AG04450 (cell line): Measurements from ENCODE around the gene NLGN1. TPM values are rescaled to one million over a fixed set of nuclear protein-coding genes. Genes with fewer than 3 reads are reported as not detected.

ENCODE experiments used
- CTCF ChIA-PET: fragments of 300-600, 350-600 bp; formaldehyde crosslinking; extraction: SDS; loops from one replicate; lab custom pipeline; 2022; ENCODE audit warnings: antibody characterized with exemption, inconsistent platforms; lab: Charles Lee
- POLR2A ChIA-PET: fragments of 350-600 bp; formaldehyde crosslinking; extraction: SDS; loops from one replicate; lab custom pipeline; 2021; ENCODE audit warnings: antibody characterized with exemption, inconsistent platforms; lab: Yijun Ruan, JAX
- DNase-seq: peaks from one replicate; pipeline ENCODE4 v3.0.0-alpha.2; 2011; ENCODE audit warnings: low read depth, low spot score
- H3K27ac ChIP-seq: one replicate; pipeline ENCODE4 v1.5.1; 2012; ENCODE audit warnings: low read depth, low read length, control low read depth
- H3K27me3 ChIP-seq: one replicate; pipeline ENCODE4 v1.6.0; 2012; ENCODE audit warnings: low read length; ENCODE audit not compliant: control insufficient read depth, insufficient read depth
- H3K4me3 ChIP-seq: 2 replicates; pipeline ENCODE4 v1.5.1; 2011; ENCODE audit warnings: mild to moderate bottlenecking, low read depth, low read length, control low read depth
- H3K9me3 ChIP-seq: 2 replicates; pipeline ENCODE4 v1.5.1; 2012; ENCODE audit warnings: low read length; ENCODE audit not compliant: control insufficient read depth, insufficient read depth
- CTCF ChIP-seq: IDR thresholded peaks from 2 replicates; pipeline ENCODE4 v1.5.1; 2011; ENCODE audit warnings: low read depth, low read length, control low read depth, inconsistent platforms
- polyA plus RNA-seq: library from polyadenylated mRNA; depleted of rRNA; stranded (reverse); fragments of >200 nt; gene quantifications from 2 replicates; pipeline ENCODE4 v1.2.3, GENCODE V29; 2011

NLGN1 gene
- polyA plus RNA-seq, 1 experiment = 1.7 TPM

- Histone ChIP-seq H3K27ac (no peak overlapping the region), H3K4me3 (no peak overlapping the region), H3K9me3 (no peaks in the 10 kb centered on the region), H3K27me3 (no peaks in the 10 kb centered on the region)
- POLR2A ChIA-PET = no interaction called here
- CTCF ChIA-PET = no interaction called here
- peak; percentile 8 for DNase-seq
- TF ChIP-seq CTCF = no peak
These were observed 429.5 kb downstream of the NLGN1 start for GRCh38 chr3:173826901-173827609.

- Histone ChIP-seq H3K27ac (no peak overlapping the region), H3K9me3 (no peaks in the 10 kb centered on the region), H3K4me3 (no peak overlapping the region), H3K27me3 (no peaks in the 10 kb centered on the region)
- TF ChIP-seq CTCF = no peak
- POLR2A ChIA-PET = no interaction called here
- DNase-seq = no peak
- CTCF ChIA-PET = no interaction called here
These were observed 441.1 kb downstream of the NLGN1 start for GRCh38 chr3:173838644-173839043.

- POLR2A ChIA-PET = no interaction called here
- no peak for TF ChIP-seq CTCF
These were observed 442.3 kb downstream of the NLGN1 start for GRCh38 chr3:173839859-173840258.

GRCh38 chr3:173841334-173841733 lies 443.8 kb downstream of the NLGN1 start:
- TF ChIP-seq CTCF = no peak
- Histone ChIP-seq H3K27me3 (no peaks in the 10 kb centered on the region), H3K9me3 (no peaks in the 10 kb centered on the region), H3K27ac (no peak overlapping the region), H3K4me3 (no peak overlapping the region)
- DNase-seq = no peak
- ChIA-PET CTCF (no interaction called here), POLR2A (no interaction called here)

More at GRCh38 chr3:173839859-173840258, 442.3 kb downstream of the NLGN1 start:
- Histone ChIP-seq H3K27me3 (no peaks in the 10 kb centered on the region), H3K4me3 (no peak overlapping the region), H3K27ac (no peak overlapping the region), H3K9me3 (no peaks in the 10 kb centered on the region)
- DNase-seq = no peak
- CTCF ChIA-PET = no interaction called here

- POLR2A ChIA-PET = no interaction called here
- H3K27me3 ChIP-seq = no peaks in the 10 kb centered on the region
- TF ChIP-seq CTCF = no peak
- DNase-seq = no peak
- CTCF ChIA-PET = no interaction called here
- no peak overlapping the region for H3K4me3 ChIP-seq
- H3K9me3 ChIP-seq = no peaks in the 10 kb centered on the region
- no peak overlapping the region for H3K27ac ChIP-seq
These were observed 445.5 kb downstream of the NLGN1 start for GRCh38 chr3:173843060-173843459.
